Frontal cortex (tissue), 4 donors: ENCODE measurements around the gene BUD23. TPM values are rescaled to one million over a fixed set of nuclear protein-coding genes. Genes with fewer than 3 reads are reported as not detected.
A peak's percentile ranks its signal among the peaks of the same experiment; 100 is the strongest.

ENCODE experiments used
- DNase-seq, 2 donors: peaks; one replicate each; pipeline ENCODE4 v3.0.0; 2012; ENCODE audit warnings: low spot score in 2 of 2
- FAIRE-seq: peaks from 2 replicates; lab custom pipeline; 2012; peaks lifted over from hg19 to GRCh38; lab: Jason Lieb, UNC
- small RNA-seq: library from RNA; depleted of rRNA; stranded (forward); fragments of <200 nt; gene quantifications from one replicate; pipeline ENCODE3, GENCODE V24; 2014
- total RNA-seq: library from RNA; depleted of rRNA; stranded (reverse); fragments of >200 nt; gene quantifications from one replicate; pipeline ENCODE4 v1.2.3, GENCODE V29; 2014
- donor health status: control.
- donor health status: control.
- donor health status: control.

Gene BUD23
- total RNA-seq, 1 donor from 2014 or later = 30.2 TPM

DNA sequence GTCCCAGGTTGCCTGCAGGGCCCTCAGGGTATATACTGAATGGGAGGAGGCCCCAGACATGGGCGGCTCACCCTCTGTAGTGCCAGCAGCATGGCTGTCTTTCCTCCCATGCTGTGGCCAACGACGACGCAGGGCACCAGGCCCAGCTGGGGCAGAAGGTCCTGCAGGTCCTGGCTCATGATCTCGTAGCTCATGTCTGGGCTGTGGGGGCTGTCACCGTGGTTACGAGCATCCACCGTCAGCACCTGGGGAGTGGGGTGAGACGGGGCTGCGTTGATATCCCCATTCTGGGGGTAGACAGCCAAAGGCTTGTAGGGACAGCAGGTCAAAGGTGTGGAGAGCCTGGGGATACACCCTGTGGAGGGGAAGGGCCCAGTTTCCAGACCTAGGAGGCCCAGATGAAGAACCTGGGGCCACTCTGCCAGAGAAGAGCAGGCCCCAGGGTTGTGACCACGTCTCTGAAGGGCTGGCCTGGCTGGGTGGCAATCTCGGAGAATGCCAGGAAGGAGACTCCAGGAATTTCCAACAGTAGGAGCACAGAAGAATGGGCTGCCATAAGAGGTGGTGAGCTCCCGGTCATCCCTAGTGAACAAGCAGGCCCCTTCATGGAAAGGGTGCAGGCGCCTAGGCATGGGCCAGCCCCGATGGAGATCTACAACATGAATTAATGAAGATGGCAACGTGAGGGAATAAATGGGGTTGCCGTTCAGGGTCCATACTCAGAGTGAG, 54.3 kb downstream of the BUD23 start:
- FAIRE-seq = no peak
- DNase-seq = no peak

DNA sequence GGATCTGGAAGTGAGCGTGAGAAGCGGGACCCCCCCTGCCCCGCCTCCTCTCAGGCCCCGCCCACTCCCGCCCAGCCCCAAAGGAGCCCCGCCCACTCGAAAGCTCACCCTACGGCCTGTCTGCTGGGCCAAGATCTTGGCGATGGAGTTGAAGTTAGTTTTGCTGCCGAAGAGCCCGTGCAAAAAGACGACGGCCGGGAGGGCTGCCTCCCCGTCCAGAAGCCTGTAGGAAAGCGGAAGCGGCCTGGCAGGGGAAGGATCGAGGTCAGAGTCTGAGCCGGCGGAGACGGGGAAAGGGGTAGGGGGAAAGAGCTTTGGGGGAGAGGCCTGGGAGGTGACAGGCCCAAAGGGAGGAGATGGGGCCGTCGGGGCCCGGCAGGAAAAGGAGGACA, 54.8 kb downstream of the BUD23 start:
- FAIRE-seq (no peak), DNase-seq (peak; percentile 62 to 75)

DNA sequence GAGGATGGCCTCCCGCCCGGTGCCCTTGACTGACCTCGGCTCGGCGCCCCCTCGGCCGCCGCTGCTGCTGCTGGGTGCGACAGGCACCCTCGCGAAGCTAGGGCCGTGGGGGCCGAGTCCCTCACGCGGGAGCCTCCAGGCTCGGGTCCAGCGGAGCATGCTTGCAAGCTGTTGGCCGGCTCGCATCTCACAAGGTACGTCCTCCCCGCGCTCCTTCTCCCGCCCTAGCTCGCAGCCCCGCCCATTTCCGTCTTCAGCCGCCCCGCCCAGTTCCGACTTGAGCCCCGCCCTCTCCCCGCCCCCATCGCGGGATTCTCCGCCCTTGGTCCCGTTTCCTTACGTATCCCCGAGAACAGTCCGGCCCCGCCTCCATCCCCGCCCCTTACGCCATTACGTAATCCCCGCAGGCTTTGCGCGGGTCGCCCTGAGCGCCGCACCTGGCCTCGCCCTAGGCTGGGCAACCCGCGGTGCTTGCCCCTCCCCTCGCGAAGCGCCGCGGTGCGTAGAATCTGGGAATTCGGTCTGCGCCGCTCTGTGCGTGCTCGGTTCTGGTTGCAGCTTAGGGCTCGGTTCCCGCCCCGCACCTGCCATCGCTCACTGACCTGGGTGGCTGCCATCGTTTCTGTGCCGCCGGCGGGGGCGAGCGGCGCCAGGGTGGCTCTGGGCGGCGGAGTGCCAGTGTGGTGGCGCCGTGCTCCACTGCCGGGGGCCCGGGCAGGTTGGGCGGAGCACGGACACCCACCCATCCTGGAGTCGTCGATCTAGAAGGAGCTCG, 55.4 kb downstream of the BUD23 start, which contains the start of gene ABHD11:
Gene ABHD11, minus strand, starts transcription at position 191 of the 775 bp plus-strand sequence. Its CDS starts 32 bp downstream, at position 159.
- DNase-seq (peak; percentile 99), FAIRE-seq (no peak)

DNA sequence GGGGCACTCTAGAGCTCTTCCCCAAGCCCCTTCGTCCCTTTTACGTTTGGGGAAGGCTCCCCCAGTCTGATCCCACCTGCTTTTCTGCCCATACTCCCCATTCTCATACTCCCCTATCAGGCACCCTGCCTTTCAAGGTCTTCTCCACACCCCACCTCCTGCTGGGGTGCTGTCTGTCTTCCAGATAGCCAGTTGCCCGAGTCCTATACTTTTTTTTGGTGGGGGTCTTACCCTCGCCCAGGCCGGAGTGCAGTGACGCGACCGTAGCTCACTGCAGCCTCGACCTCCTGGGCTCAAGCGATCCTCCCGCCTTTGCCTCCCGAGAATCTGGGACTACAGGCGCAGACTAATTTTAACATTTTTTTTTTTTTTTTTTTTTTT, 56.0 kb downstream of the BUD23 start:
- FAIRE-seq (no peak), DNase-seq (no peak)

DNA sequence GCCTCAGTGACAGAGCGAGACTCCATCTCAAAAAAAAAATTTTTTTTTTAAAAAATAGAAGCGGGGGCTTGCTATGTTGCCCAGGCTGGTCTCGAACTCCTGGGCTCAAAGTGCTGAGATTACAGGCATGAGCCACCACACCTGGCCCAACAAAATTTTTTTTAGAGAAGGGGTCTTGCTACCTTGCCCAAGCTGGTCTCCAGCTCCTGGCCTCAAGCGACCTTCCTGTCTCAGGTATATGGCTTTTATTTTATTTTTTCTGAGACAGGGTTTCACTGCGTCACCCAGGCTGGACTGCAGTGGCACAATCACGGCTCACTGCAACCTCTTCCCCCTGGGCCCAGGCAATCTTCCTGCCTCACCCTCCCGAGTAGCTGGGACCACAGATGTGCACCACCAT, 56.8 kb downstream of the BUD23 start:
- FAIRE-seq (no peak), DNase-seq (no peak)

DNA sequence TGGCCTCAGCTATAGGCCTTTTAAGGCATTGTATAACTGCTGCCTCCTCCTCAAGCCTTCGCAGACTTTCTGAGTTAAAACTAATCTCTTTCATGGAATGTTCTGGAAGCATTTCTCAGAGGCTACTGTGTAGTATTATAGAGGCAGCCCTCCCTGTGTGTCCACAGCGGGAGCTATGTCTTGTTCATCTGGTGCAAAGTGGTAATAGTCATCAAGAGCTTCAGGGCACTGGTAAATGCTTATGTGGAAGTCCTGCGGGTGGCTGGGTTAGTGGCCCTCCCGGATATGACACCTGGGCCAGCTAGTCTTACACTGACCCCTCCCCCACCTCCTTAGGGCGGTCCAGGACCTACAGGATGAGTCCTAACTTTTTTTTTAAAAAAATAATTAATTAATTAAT, 57.4 kb downstream of the BUD23 start:
- FAIRE-seq (no peak), DNase-seq (no peak)

DNA sequence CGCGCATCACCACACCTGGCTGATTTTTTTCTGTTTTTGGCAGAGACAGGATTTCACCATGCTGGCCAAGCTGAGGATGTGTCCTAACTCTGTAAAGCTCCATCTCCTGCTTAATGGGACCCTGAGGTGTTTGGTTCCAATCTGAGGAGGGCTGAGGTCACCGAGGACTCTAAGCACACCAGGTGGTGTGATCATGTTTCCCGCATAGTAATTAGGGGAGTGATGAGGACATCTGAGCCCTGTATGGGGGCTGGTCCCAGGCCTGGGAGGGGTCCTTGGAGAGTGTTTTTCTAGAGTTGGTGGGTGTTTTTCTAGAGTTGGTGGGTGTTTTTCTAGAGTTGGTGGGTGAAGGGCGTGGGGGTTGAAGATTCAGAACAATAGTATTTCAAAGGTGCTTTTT, 58.2 kb downstream of the BUD23 start:
- no peak for FAIRE-seq
- no peak for DNase-seq

DNA sequence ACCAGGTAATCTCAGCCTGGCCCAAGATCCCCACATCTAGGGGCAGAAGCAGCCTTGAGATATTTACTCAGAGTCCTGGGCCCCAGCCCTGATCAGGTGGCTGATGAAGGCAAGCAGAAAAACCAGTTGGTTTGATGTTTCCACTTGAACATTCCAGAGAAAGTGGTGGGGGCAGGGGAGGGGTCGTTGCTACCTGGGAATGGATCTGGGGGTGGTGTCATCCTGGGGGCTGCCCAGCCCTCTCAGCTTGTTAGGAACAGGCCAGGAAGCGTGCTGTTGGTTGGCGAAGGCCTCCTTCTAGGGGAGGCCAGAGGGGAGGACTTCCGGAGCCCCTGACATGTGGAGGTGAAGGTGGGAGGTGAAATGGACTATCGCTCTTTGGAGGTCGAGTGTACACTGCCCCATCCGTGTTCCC, 58.9 kb downstream of the BUD23 start:
- FAIRE-seq = no peak
- no peak for DNase-seq

DNA sequence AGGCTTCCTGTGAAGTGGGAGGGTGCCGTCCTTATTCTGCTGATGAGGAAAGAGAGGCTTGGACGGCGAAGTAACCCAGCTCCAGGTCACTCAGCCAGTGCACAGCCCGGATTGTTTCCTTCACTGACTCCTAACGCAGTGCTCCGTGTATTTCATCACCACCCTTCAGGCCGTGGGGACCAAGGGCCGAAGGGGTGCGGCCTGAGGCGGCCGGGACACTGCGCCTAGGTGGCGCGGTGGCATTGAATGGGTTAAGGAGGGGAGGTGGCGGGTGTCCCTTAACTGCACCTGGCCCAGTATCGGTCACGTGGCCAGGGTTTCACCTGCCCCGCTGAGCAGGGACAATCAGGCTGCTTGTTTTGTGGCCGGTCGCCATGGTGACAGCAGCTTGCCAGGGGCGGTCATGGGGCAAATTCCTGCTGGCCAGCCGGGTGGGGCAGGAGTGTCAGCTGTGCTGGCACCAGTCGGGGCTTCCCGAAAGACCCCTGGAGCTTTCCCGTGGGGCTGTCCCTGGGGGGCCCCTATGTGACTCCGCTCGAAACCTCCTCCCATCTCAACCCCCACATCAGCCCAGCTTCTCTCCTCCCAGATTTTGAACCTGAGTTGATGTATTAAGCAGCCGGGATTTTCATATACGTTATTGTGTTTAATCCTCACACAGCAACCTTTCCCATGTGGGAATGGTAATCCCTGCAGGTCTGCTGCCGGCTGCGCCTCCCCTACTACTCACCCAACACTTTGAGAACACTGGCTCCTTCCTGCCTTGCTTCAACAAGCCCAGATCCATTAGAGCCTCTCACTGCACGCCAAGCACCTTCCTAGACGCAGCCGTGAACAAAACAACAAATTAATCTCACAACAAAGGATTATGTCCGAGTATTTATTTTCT, 59.6 kb downstream of the BUD23 start:
- no peak for DNase-seq
- FAIRE-seq = no peak

DNA sequence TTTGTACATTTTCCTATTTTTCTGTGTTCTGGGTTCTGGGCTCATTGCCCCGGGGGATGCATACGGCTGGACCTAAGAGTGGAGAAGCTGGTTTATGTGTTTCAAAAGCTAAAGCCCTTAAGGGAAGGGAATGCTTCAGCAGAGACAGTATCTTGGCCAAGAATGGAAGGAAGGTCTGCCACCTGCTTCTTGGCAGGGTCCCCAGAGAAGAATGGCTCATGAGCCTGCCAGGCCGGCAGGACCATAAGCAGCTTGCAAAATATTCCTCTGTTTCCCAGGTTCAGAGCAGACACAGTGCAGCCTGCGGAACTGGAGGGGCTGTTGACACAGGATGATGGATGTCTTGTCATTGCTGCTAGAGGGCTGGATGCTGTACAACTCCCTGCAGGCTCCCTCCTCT, 63.0 kb downstream of the BUD23 start:
- DNase-seq (no peak), FAIRE-seq (no peak)

Small RNA genes within 50 kb of the gene (small RNA-seq; reads per million reads assigned to genes)
- gene MIR4284 (not detected), gene RN7SL265P (not detected)

Other genes with a start within 250 kb of the BUD23 start
- 5.3 TPM for gene FZD9, start 249.8 kb upstream of the BUD23 start, total RNA-seq
- 62.4 TPM for gene BAZ1B, start 161.3 kb upstream of the BUD23 start, total RNA-seq
- gene BCL7B, start 125.9 kb upstream of the BUD23 start, total RNA-seq = 6.5 TPM
- gene TBL2, start 105.0 kb upstream of the BUD23 start, total RNA-seq = 26.1 TPM
- gene MLXIPL, start 59.1 kb upstream of the BUD23 start, total RNA-seq = not detected
- gene VPS37D, start 15.8 kb upstream of the BUD23 start, total RNA-seq = 26.1 TPM
- 2.4 TPM for gene DNAJC30, start 144 bp upstream of the BUD23 start, total RNA-seq
- gene STX1A, start 36.1 kb downstream of the BUD23 start, total RNA-seq = 62.0 TPM
- gene ABHD11, start 55.2 kb downstream of the BUD23 start, total RNA-seq = 5.7 TPM
- not detected for gene CLDN3, start 86.7 kb downstream of the BUD23 start, total RNA-seq
- not detected for gene CLDN4, start 147.4 kb downstream of the BUD23 start, total RNA-seq
- 0.41 TPM for gene METTL27, start 158.9 kb downstream of the BUD23 start, total RNA-seq
- gene TMEM270, start 177.6 kb downstream of the BUD23 start, total RNA-seq = not detected